ENCODE measurements around the gene SYNE1.

SYNE1 gene

DNA sequence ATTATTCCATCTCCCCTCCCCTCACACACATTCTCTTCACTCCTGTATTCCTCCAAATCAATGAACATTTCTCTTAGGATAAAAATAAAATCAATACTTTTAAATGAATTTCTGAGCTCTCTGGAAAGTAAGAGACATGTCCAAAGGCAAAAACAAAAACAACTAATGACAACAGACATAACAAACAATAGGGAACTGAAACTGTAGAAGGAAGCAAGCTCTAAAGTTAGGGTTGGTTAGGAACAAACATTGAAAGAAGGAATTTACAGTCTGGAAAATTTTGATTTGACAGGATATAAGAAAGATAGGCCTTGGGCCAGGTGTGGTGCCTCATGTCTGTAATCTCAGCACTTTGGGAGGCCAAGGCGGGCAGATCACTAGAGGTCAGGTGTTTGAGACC lies 43.0 kb upstream of the SYNE1 start:
- no peak overlapping the region for H3K4me3 ChIP-seq (ENCODE audit: low read depth, low read length)
- H3K79me2 ChIP-seq, result no peaks in the 10 kb centered on the region
- no peak overlapping the region for H2AFZ ChIP-seq
- TF ChIP-seq, protein P1, sequence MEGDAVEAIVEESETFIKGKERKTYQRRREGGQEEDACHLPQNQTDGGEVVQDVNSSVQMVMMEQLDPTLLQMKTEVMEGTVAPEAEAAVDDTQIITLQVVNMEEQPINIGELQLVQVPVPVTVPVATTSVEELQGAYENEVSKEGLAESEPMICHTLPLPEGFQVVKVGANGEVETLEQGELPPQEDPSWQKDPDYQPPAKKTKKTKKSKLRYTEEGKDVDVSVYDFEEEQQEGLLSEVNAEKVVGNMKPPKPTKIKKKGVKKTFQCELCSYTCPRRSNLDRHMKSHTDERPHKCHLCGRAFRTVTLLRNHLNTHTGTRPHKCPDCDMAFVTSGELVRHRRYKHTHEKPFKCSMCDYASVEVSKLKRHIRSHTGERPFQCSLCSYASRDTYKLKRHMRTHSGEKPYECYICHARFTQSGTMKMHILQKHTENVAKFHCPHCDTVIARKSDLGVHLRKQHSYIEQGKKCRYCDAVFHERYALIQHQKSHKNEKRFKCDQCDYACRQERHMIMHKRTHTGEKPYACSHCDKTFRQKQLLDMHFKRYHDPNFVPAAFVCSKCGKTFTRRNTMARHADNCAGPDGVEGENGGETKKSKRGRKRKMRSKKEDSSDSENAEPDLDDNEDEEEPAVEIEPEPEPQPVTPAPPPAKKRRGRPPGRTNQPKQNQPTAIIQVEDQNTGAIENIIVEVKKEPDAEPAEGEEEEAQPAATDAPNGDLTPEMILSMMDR (IDR thresholded peaks at IDR 0.05), result no peak
- H3K9ac ChIP-seq, result no peak overlapping the region
- H3K27me3 ChIP-seq (ENCODE audit: control insufficient read depth, insufficient read depth, low read length), result no peaks in the 10 kb centered on the region
- H3K4me1 ChIP-seq, result no peaks in the 10 kb centered on the region
- H3K27ac ChIP-seq, result no peak overlapping the region
- no peak overlapping the region for H3K4me2 ChIP-seq (ENCODE audit: low read length)
- H3K36me3 ChIP-seq (ENCODE audit: control insufficient read depth, insufficient read depth, low read length), result no peaks in the 10 kb centered on the region
- no peaks in the 10 kb centered on the region for H3K9me3 ChIP-seq (ENCODE audit: control insufficient read depth, low read length)

DNA sequence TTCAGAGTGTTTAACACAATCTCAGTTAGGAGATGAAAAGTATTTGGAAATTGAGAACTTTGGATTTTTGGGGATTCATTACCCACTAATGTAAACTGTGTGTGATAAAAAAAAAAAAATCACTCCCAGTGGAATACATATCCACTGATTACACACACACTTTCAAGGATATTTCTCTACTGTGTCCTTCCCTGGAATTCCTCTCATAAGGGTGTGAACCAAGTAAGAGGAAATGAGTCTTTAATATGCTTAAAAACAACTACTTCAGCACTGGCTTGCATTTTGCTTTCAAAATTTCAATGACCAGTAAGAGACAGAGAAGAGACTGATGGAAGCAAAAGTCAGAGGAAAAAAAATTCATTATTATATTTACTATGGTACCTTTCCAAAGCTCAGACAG lies 36.1 kb upstream of the SYNE1 start:
- Histone ChIP-seq H3K27ac (no peak overlapping the region), H2AFZ (no peak overlapping the region), H3K4me3 (ENCODE audit: low read depth, low read length) (no peak overlapping the region), H3K4me1 (no peaks in the 10 kb centered on the region), H3K79me2 (no peaks in the 10 kb centered on the region), H3K27me3 (ENCODE audit: control insufficient read depth, insufficient read depth, low read length) (no peaks in the 10 kb centered on the region), H3K4me2 (ENCODE audit: low read length) (no peak overlapping the region), H3K9me3 (ENCODE audit: control insufficient read depth, low read length) (no peaks in the 10 kb centered on the region), H3K9ac (no peak overlapping the region), H3K36me3 (ENCODE audit: control insufficient read depth, insufficient read depth, low read length) (no peaks in the 10 kb centered on the region)
- TF ChIP-seq, protein P1 (IDR thresholded peaks at IDR 0.05), result no peak

DNA sequence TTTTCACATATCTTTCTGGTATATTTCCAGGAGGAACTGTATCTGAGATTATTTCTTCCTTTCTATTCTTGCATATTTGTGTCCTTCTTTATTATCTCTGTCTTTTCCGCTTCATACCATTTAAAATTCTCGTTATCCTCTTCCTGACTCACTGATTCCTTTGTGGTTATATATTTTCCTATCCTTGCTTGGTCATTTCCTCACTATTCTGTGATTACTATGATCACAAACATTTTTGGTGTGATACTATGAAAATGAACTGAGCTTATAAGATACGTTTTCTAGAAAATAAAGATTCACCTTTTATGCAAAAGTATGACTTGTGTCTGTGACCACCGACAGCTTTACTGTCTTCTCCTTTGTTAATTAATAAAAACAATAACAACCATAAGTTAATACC lies 34.0 kb upstream of the SYNE1 start:
- no peak overlapping the region for H3K27ac ChIP-seq
- no peaks in the 10 kb centered on the region for H3K79me2 ChIP-seq
- no peaks in the 10 kb centered on the region for H3K9me3 ChIP-seq (ENCODE audit: control insufficient read depth, low read length)
- H2AFZ ChIP-seq, result no peak overlapping the region
- H3K4me2 ChIP-seq (ENCODE audit: low read length), result no peak overlapping the region
- H3K4me3 ChIP-seq (ENCODE audit: low read depth, low read length), result no peak overlapping the region
- no peaks in the 10 kb centered on the region for H3K4me1 ChIP-seq
- no peaks in the 10 kb centered on the region for H3K27me3 ChIP-seq (ENCODE audit: control insufficient read depth, insufficient read depth, low read length)
- no peaks in the 10 kb centered on the region for H3K36me3 ChIP-seq (ENCODE audit: control insufficient read depth, insufficient read depth, low read length)
- TF ChIP-seq, protein P1 (IDR thresholded peaks at IDR 0.05), result no peak
- H3K9ac ChIP-seq, result no peak overlapping the region

DNA sequence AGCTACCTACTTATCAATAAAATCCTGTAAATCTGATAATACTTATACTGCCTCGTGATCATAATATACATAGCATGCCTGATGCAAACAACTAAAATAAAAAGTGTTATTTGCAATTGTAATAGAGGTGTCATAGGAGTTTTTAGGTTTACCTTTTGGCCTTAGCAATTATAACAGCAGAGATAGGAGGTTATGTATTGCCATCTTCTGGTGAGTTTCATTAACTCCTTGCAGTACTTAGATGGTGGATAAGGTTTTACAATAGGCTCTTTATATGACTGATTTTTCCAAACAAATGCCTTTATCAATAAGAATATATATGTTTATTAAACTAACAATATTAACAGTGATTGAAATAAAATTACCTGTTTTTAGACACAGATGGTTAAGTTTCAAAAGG lies 32.7 kb upstream of the SYNE1 start:
- H3K36me3 ChIP-seq (ENCODE audit: control insufficient read depth, insufficient read depth, low read length), result no peaks in the 10 kb centered on the region
- H3K9ac ChIP-seq, result no peak overlapping the region
- H3K4me1 ChIP-seq, result no peaks in the 10 kb centered on the region
- H3K27ac ChIP-seq, result no peak overlapping the region
- H2AFZ ChIP-seq, result no peak overlapping the region
- H3K27me3 ChIP-seq (ENCODE audit: control insufficient read depth, insufficient read depth, low read length), result no peaks in the 10 kb centered on the region
- H3K79me2 ChIP-seq, result no peaks in the 10 kb centered on the region
- H3K4me2 ChIP-seq (ENCODE audit: low read length), result no peak overlapping the region
- H3K9me3 ChIP-seq (ENCODE audit: control insufficient read depth, low read length), result no peaks in the 10 kb centered on the region
- TF ChIP-seq, protein P1 (IDR thresholded peaks at IDR 0.05), result no peak
- H3K4me3 ChIP-seq (ENCODE audit: low read depth, low read length), result no peak overlapping the region

DNA sequence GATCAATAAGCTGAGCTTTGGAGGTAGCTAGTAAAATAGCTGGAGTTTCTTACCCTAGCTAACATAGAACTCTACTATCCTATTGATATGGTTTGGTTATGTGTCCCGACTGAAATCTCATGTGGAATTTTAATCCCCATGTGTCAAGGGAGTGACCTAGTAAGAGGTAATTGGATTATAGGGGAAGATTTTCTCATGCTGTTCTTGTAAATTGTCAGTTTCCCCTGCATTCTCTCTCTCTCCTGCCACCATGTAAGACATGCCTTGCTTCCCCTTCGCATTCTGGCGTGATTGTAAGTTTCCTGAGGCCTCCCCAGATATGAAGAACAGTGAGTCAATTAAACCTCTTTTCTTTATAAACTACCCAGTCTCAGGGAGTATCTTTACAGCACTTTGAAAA lies 24.6 kb upstream of the SYNE1 start:
- no peak overlapping the region for H2AFZ ChIP-seq
- no peaks in the 10 kb centered on the region for H3K79me2 ChIP-seq

More for the DNA sequence above, 24.6 kb upstream of the SYNE1 start:
- Histone ChIP-seq H3K36me3 (ENCODE audit: control insufficient read depth, insufficient read depth, low read length) (no peaks in the 10 kb centered on the region), H3K4me3 (ENCODE audit: low read depth, low read length) (no peak overlapping the region), H3K9ac (no peak overlapping the region), H3K27ac (no peak overlapping the region), H3K27me3 (ENCODE audit: control insufficient read depth, insufficient read depth, low read length) (no peaks in the 10 kb centered on the region), H3K4me2 (ENCODE audit: low read length) (no peak overlapping the region), H3K9me3 (ENCODE audit: control insufficient read depth, low read length) (no peaks in the 10 kb centered on the region), H3K4me1 (no peaks in the 10 kb centered on the region)
- TF ChIP-seq, protein P1 (IDR thresholded peaks at IDR 0.05), result no peak
